Thoracic aorta (tissue), 2 donors: ENCODE measurements around the gene LPCAT3. TPM values are rescaled to one million over a fixed set of nuclear protein-coding genes. Genes with fewer than 3 reads are reported as not detected.

Source experiments
- ATAC-seq: fragments of 150-250 bp; one replicate; pipeline ENCODE4 v1.8.0; 2017; ENCODE audit warnings: low read depth; ENCODE audit not compliant: insufficient number of reproducible peaks, low FRiP score
- DNase-seq: peaks from one replicate; pipeline ENCODE4 v3.0.0-alpha.2; 2020; ENCODE audit warnings: low spot score
- H3K27ac ChIP-seq, 2 donors: fragments of 200-600 bp; sonication (generic); 1 replicate in 1 of 2; 2 replicates in 1 of 2; pipeline ENCODE4 v1.5.1; 2016; ENCODE audit warnings: mild to moderate bottlenecking in 2 of 2, moderate library complexity in 2 of 2
- H3K27me3 ChIP-seq: fragments of 200-600 bp; sonication (generic); replicated peaks from 2 replicates; pipeline ENCODE4 v1.6.0; 2016; ENCODE audit warnings: mild to moderate bottlenecking; ENCODE audit not compliant: insufficient read depth
- H3K36me3 ChIP-seq: fragments of 200-600 bp; sonication (generic); one replicate; pipeline ENCODE4 v1.5.1; 2016
- H3K4me1 ChIP-seq, 2 donors: fragments of 200-600 bp; sonication (generic); 1 replicate in 1 of 2; 2 replicates in 1 of 2; pipeline versions ENCODE4 v1.5.1 to v1.6.0; 2016; ENCODE audit warnings: low read depth in 2 of 2, mild to moderate bottlenecking in 1 of 2; ENCODE audit not compliant: control insufficient read depth in 1 of 2
- H3K4me3 ChIP-seq: fragments of 200-600 bp; sonication (generic); 2 replicates; pipeline ENCODE4 v1.5.1; 2016; ENCODE audit warnings: mild to moderate bottlenecking
- H3K9me3 ChIP-seq: fragments of 200-600 bp; sonication (generic); 2 replicates; pipeline ENCODE4 v1.5.1; 2016
- total RNA-seq, 2 donors: library from RNA; depleted of rRNA; stranded (reverse); fragments of >200 nt; gene quantifications; one replicate each; pipeline versions ENCODE4 v1.1.0 to v1.2.3, GENCODE V29; 2016
- TF ChIP-seq, protein P1 (sequence below): fragments of 200-600 bp; sonication (generic); IDR thresholded peaks from one replicate; pipeline ENCODE4 v1.5.1; 2019; ENCODE audit warnings: antibody characterized with exemption

LPCAT3 gene
- total RNA-seq, 2 donors from 2014 or later = 40.5 to 51.9 TPM

DNA sequence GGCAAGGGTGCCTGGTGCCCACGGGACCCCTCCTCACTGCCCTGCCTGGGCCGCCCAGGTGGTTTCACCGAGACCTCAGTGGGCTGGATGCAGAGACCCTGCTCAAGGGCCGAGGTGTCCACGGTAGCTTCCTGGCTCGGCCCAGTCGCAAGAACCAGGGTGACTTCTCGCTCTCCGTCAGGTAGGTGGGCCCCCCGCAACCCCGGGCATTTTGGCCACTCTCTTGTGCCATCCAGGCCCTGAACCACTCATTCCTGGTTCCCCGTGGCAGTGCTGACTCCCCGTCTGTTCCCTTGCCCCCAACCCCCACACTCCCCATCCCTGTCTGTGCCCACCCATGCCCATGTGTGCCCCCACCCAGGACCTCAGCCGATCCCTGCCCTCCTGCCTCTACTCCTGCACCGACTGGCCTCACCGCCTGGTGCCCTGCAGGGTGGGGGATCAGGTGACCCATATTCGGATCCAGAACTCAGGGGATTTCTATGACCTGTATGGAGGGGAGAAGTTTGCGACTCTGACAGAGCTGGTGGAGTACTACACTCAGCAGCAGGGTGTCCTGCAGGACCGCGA is 66.6 kb downstream of the LPCAT3 start:
- no peaks in the 10 kb centered on the region for H3K27me3 ChIP-seq
- ATAC-seq = no peak

DNA sequence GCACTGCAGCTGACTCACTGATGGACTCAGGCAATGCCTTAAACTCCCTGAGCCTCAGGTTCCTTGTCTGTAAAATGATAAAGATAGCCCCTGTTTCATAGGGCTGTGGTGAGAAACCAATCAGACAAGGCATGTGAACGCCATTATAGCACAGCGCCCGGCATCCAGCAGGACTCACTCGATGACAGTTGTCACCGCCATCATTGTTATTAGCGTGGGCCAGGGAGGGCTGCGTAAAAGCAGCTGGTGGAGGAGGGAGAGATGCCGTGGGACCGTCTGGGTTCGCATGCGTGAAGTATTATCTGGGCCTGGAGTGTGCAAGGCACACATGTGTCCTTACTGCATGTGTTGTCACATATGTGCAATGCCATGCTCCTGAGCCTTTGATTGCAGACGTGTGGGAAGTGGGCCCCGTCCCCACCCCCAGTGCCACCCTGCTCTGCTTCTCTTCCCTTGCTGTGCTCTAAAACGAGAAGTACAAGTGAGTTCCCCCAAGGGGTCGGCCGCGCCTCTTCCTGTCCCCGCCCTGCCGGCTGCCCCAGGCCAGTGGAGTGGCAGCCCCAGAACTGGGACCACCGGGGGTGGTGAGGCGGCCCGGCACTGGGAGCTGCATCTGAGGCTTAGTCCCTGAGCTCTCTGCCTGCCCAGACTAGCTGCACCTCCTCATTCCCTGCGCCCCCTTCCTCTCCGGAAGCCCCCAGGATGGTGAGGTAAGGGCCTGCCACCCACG is 67.3 kb downstream of the LPCAT3 start, which contains the start of gene PTPN6:
Gene PTPN6 (plus strand): TSS at position 546 of the 730 bp plus-strand sequence. CDS start 157 bp downstream, at position 703.
- H3K27me3 ChIP-seq = no peaks in the 10 kb centered on the region
- TF ChIP-seq, protein P1, sequence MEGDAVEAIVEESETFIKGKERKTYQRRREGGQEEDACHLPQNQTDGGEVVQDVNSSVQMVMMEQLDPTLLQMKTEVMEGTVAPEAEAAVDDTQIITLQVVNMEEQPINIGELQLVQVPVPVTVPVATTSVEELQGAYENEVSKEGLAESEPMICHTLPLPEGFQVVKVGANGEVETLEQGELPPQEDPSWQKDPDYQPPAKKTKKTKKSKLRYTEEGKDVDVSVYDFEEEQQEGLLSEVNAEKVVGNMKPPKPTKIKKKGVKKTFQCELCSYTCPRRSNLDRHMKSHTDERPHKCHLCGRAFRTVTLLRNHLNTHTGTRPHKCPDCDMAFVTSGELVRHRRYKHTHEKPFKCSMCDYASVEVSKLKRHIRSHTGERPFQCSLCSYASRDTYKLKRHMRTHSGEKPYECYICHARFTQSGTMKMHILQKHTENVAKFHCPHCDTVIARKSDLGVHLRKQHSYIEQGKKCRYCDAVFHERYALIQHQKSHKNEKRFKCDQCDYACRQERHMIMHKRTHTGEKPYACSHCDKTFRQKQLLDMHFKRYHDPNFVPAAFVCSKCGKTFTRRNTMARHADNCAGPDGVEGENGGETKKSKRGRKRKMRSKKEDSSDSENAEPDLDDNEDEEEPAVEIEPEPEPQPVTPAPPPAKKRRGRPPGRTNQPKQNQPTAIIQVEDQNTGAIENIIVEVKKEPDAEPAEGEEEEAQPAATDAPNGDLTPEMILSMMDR = no peak
- peak within 1 kb of the TSS in 1 of 2 donors; percentile 45 for H3K27ac ChIP-seq
- ATAC-seq (no peak), DNase-seq (no peak)
- no peaks in the 10 kb centered on the region for H3K9me3 ChIP-seq
- H3K4me3 ChIP-seq = peak within 1 kb of the TSS; percentile 66
- H3K4me1 ChIP-seq = peaks cover 7 to 12% of the 10 kb centered on the region in 2 donors
- no peaks in the 10 kb centered on the region for H3K36me3 ChIP-seq

More for the DNA sequence above, 66.6 kb downstream of the LPCAT3 start:
- Histone ChIP-seq H3K27ac (peak overlapping the region in 1 of 2 donors; percentile 45), H3K4me3 (peak overlapping the region; percentile 66), H3K36me3 (no peaks in the 10 kb centered on the region), H3K4me1 (peaks cover 2 to 6% of the 10 kb centered on the region in 2 donors), H3K9me3 (no peaks in the 10 kb centered on the region)
- no peak for DNase-seq
- TF ChIP-seq, protein P1 = no peak

DNA sequence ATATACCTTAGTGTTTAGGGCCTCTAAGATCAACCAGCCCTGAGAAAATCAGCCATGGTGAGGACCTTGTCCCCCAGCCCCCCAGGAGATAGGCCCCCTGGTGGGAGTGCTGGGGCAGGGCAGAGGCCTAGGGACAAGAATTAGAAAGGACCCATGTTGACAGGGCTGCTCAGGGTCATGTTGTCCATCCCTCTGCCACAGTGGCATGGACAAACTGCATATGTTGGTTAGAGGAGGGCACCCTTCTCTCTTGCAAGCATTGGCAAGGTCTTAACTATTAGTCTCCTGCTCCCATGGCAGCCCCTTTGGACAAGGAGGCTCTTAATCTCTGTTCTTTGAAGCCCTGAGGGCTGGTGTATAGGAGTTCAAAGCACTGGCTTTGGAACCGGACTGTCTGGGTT is 67.9 kb downstream of the LPCAT3 start:
- no peak for DNase-seq
- ATAC-seq = no peak
- peak overlapping the region; percentile 66 for H3K4me3 ChIP-seq
- H3K4me1 ChIP-seq = peaks cover 12 to 18% of the 10 kb centered on the region in 2 donors
- H3K9me3 ChIP-seq = no peaks in the 10 kb centered on the region
- H3K27me3 ChIP-seq = no peaks in the 10 kb centered on the region
- H3K27ac ChIP-seq = no peak overlapping the region
- H3K36me3 ChIP-seq = peaks cover under 1% of the 10 kb centered on the region
- TF ChIP-seq, protein P1 = no peak

DNA sequence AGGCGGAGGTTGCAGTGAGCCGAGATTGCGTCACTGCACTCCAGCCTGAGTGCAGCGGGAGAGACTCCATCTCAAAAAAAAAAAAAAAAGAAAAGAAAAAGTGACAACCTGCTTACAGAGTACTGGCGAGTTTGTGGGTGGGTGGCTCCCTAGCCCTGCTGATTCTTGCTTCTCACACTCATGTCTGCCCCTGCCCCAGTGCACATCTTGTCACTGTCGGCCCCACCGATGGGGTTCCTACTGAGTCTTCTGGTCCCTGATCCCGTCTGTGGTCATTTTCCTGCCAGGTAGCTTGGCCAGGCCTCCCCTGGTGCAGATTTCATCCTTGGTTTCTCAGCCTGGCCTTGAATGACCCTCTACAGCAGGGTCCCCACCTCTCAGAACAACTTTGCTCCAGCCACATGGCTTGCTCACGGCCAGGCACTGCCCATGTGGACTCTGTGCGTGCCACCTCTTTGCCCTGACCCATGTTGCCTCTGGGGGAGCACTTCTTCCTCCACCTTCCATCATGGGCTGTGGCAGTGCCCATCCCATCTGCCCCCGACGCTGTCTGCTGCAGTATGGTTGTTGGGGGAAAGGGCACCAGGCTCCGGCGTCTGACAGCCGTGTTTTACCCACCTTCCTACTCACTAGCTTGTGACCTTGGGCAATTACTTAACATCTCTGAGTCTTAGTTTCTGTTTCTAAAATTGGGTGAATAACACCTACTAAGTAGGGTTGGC is 69.2 kb downstream of the LPCAT3 start:
- peaks cover 16 to 20% of the 10 kb centered on the region in 2 donors for H3K4me1 ChIP-seq
- no peak for DNase-seq
- H3K27me3 ChIP-seq = no peaks in the 10 kb centered on the region
- no peak overlapping the region for H3K27ac ChIP-seq
- H3K36me3 ChIP-seq = peaks cover 4% of the 10 kb centered on the region
- no peak for ATAC-seq
- H3K4me3 ChIP-seq = no peak overlapping the region
- no peaks in the 10 kb centered on the region for H3K9me3 ChIP-seq
- TF ChIP-seq, protein P1 = no peak

DNA sequence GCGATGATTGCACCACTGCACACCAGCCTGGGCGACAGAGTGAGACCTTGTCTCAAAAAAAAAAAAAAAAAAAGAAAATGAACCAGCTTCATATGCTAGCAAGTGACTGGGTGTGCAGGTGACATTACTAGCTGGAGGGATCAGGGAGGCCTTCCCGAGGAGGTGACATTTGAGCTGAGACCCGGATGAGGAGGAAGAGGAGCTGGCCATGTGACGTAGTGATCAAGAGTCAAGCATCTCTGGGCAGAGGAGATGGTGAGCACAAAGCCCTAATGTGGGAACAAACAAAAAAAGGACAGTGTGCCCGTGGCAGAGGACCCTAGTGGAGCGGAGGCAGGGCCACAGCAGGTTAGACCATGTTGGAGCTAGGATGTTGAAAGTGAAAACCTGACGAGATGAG is 70.7 kb downstream of the LPCAT3 start:
- H3K27ac ChIP-seq = no peak overlapping the region
- H3K36me3 ChIP-seq = peaks cover 4% of the 10 kb centered on the region
- peaks cover 21 to 27% of the 10 kb centered on the region in 2 donors for H3K4me1 ChIP-seq
- TF ChIP-seq, protein P1 = no peak
- H3K4me3 ChIP-seq = no peak overlapping the region
- no peaks in the 10 kb centered on the region for H3K27me3 ChIP-seq
- ATAC-seq (no peak), DNase-seq (no peak)
- H3K9me3 ChIP-seq = no peaks in the 10 kb centered on the region
